Measurements from ENCODE around the gene PKNOX2.
A peak's percentile ranks its signal among the peaks of the same experiment; 100 is the strongest.

Gene PKNOX2

DNA sequence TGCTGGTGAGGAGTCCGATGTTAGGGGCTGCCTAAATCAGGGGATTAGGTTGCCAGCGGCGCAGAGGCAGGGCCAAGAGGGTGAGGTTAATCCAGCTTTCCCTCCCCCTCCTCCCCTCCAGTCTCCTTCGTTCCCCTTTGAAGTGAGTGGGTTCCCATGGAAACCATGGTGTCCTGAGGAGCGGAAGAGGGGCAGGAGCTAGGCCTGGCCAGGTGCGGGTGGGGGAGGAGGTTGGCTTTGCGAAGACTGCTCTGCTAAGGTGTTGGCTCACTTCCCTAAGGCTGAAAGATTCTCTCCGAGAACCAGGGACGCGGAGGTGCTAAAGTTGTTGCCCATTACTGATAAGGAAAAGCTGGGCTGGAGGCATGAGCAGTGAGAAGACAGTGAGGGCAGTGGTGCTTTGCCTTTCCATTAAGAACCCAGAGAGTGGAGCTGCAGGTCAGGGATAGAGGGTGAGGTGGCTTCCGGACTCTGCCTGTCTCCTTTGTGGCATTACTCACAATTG is 206.9 kb downstream of the PKNOX2 start:
- Histone ChIP-seq H3K4ac (ENCODE audit: low read depth, low read length) (no peak overlapping the region), H3K9me3 (ENCODE audit: insufficient read depth, low read depth, low read length) (no peaks in the 10 kb centered on the region), H3K4me2 (ENCODE audit: low read length) (peak overlapping the region; percentile 5), H4K8ac (ENCODE audit: low read depth, low read length) (no peak overlapping the region), H3K79me1 (ENCODE audit: low read length) (no peaks in the 10 kb centered on the region), H3K23ac (ENCODE audit: low read length) (no peak overlapping the region), H3K9ac (ENCODE audit: low read length) (no peak overlapping the region), H3K27me3 (ENCODE audit: insufficient read depth, low read length) (no peaks in the 10 kb centered on the region), H3K36me3 (ENCODE audit: control insufficient read depth in 1 of 2, insufficient read depth in 2 of 2, low read length in 2 of 2) (no peaks in the 10 kb centered on the region), H3K4me3 (ENCODE audit: low read depth, low read length) (no peak overlapping the region), H3K14ac (ENCODE audit: low read length) (no peak overlapping the region), H2BK12ac (ENCODE audit: low read length) (no peak overlapping the region), H2AK5ac (ENCODE audit: low read length) (no peak overlapping the region), H3K27ac (ENCODE audit: low read depth, low read length) (no peak overlapping the region), H2BK120ac (ENCODE audit: insufficient read depth, low read length, poor library complexity) (no peak overlapping the region), H3K79me2 (ENCODE audit: control insufficient read depth, insufficient read depth, low read length, poor library complexity) (no peaks in the 10 kb centered on the region), H2BK5ac (ENCODE audit: low read depth, low read length, poor library complexity) (no peak overlapping the region), H2AFZ (ENCODE audit: insufficient read depth, low read length, poor library complexity) (no peak overlapping the region), H4K12ac (ENCODE audit: low read depth, low read length) (no peak overlapping the region), H3K4me1 (ENCODE audit: control insufficient read depth in 1 of 2, insufficient read depth in 2 of 2, low read length in 2 of 2) (peaks cover 5% of the 10 kb centered on the region in 2 experiments), H3K18ac (ENCODE audit: low read length) (no peak overlapping the region), H4K91ac (ENCODE audit: low read depth, low read length) (no peak overlapping the region)
- no CpG with 5 or more reads among the region's 11 CpGs for WGBS (ENCODE audit: extremely low coverage, insufficient coverage, insufficient read length)
- no peak for DNase-seq

DNA sequence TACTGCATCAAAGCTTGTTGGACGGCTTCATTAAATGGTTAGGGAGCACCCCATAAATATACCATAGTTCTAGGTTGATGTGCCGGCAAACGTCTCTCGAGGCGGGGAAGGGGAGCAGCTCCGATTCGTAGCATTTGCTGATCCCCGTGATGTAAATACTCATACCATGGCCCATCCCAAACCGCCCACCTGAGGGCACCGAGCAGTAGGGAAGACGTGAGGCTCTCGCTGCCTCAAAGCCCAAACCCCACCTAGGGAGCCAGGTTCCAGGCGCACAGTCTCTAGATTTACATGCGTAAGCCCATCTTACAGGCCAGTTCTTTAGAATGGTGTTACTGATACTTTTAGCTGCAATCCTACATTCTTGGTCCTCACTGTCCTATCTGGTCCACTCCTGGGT is 207.5 kb downstream of the PKNOX2 start:
- Histone ChIP-seq H2BK5ac (ENCODE audit: low read depth, low read length, poor library complexity) (no peak overlapping the region), H3K4me3 (ENCODE audit: low read depth, low read length) (no peak overlapping the region), H3K36me3 (ENCODE audit: control insufficient read depth in 1 of 2, insufficient read depth in 2 of 2, low read length in 2 of 2) (no peaks in the 10 kb centered on the region), H2BK12ac (ENCODE audit: low read length) (no peak overlapping the region), H3K9me3 (ENCODE audit: insufficient read depth, low read depth, low read length) (no peaks in the 10 kb centered on the region), H4K91ac (ENCODE audit: low read depth, low read length) (no peak overlapping the region), H2AFZ (ENCODE audit: insufficient read depth, low read length, poor library complexity) (no peak overlapping the region), H3K4me2 (ENCODE audit: low read length) (no peak overlapping the region), H3K79me2 (ENCODE audit: control insufficient read depth, insufficient read depth, low read length, poor library complexity) (no peaks in the 10 kb centered on the region), H3K4me1 (ENCODE audit: control insufficient read depth in 1 of 2, insufficient read depth in 2 of 2, low read length in 2 of 2) (peaks cover 5% of the 10 kb centered on the region in 2 experiments), H3K14ac (ENCODE audit: low read length) (no peak overlapping the region), H3K23ac (ENCODE audit: low read length) (no peak overlapping the region), H3K4ac (ENCODE audit: low read depth, low read length) (no peak overlapping the region), H4K12ac (ENCODE audit: low read depth, low read length) (no peak overlapping the region), H3K79me1 (ENCODE audit: low read length) (no peaks in the 10 kb centered on the region), H2BK120ac (ENCODE audit: insufficient read depth, low read length, poor library complexity) (no peak overlapping the region), H3K18ac (ENCODE audit: low read length) (no peak overlapping the region), H3K9ac (ENCODE audit: low read length) (no peak overlapping the region), H2AK5ac (ENCODE audit: low read length) (no peak overlapping the region), H3K27ac (ENCODE audit: low read depth, low read length) (no peak overlapping the region), H4K8ac (ENCODE audit: low read depth, low read length) (no peak overlapping the region), H3K27me3 (ENCODE audit: insufficient read depth, low read length) (no peaks in the 10 kb centered on the region)
- no CpG with 5 or more reads among the region's 14 CpGs for WGBS (ENCODE audit: extremely low coverage, insufficient coverage, insufficient read length)
- no peak for DNase-seq

DNA sequence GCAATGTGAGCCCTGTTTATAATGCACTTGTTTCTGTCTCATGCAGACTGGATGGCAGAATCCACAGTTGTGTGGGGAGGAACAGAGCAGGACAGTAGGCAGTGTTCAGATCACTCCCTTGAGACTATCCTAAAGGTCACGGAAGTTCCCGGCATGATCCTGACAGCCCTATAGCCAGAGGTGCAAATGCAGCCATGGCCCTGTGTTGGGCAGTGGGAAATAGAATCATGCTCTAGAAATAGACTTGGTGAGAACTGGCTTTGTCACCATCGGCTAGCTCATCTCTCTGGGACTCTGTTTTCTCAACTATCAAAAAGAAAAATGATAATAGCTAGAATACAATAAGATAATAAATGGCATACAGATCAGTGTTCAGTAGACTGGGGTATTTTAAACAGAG is 208.4 kb downstream of the PKNOX2 start:
- H4K91ac ChIP-seq (ENCODE audit: low read depth, low read length), result no peak overlapping the region
- H3K18ac ChIP-seq (ENCODE audit: low read length), result no peak overlapping the region
- H2BK120ac ChIP-seq (ENCODE audit: insufficient read depth, low read length, poor library complexity), result no peak overlapping the region
- no peak overlapping the region for H4K12ac ChIP-seq (ENCODE audit: low read depth, low read length)
- H3K9me3 ChIP-seq (ENCODE audit: insufficient read depth, low read depth, low read length), result no peaks in the 10 kb centered on the region
- peaks cover 5% of the 10 kb centered on the region in 2 experiments for H3K4me1 ChIP-seq (ENCODE audit: control insufficient read depth in 1 of 2, insufficient read depth in 2 of 2, low read length in 2 of 2)
- DNase-seq, result no peak
- no peaks in the 10 kb centered on the region for H3K36me3 ChIP-seq (ENCODE audit: control insufficient read depth in 1 of 2, insufficient read depth in 2 of 2, low read length in 2 of 2)
- H2AFZ ChIP-seq (ENCODE audit: insufficient read depth, low read length, poor library complexity), result no peak overlapping the region
- no peak overlapping the region for H3K27ac ChIP-seq (ENCODE audit: low read depth, low read length)
- H2BK12ac ChIP-seq (ENCODE audit: low read length), result no peak overlapping the region
- H3K9ac ChIP-seq (ENCODE audit: low read length), result no peak overlapping the region
- no CpG with 5 or more reads among the region's 3 CpGs for WGBS (ENCODE audit: extremely low coverage, insufficient coverage, insufficient read length)
- no peak overlapping the region for H2AK5ac ChIP-seq (ENCODE audit: low read length)
- no peak overlapping the region for H3K4ac ChIP-seq (ENCODE audit: low read depth, low read length)
- H3K4me3 ChIP-seq (ENCODE audit: low read depth, low read length), result no peak overlapping the region
- H3K4me2 ChIP-seq (ENCODE audit: low read length), result no peak overlapping the region
- no peak overlapping the region for H4K8ac ChIP-seq (ENCODE audit: low read depth, low read length)
- H2BK5ac ChIP-seq (ENCODE audit: low read depth, low read length, poor library complexity), result no peak overlapping the region
- no peaks in the 10 kb centered on the region for H3K27me3 ChIP-seq (ENCODE audit: insufficient read depth, low read length)
- no peak overlapping the region for H3K14ac ChIP-seq (ENCODE audit: low read length)
- no peaks in the 10 kb centered on the region for H3K79me2 ChIP-seq (ENCODE audit: control insufficient read depth, insufficient read depth, low read length, poor library complexity)
- no peaks in the 10 kb centered on the region for H3K79me1 ChIP-seq (ENCODE audit: low read length)
- H3K23ac ChIP-seq (ENCODE audit: low read length), result no peak overlapping the region

DNA sequence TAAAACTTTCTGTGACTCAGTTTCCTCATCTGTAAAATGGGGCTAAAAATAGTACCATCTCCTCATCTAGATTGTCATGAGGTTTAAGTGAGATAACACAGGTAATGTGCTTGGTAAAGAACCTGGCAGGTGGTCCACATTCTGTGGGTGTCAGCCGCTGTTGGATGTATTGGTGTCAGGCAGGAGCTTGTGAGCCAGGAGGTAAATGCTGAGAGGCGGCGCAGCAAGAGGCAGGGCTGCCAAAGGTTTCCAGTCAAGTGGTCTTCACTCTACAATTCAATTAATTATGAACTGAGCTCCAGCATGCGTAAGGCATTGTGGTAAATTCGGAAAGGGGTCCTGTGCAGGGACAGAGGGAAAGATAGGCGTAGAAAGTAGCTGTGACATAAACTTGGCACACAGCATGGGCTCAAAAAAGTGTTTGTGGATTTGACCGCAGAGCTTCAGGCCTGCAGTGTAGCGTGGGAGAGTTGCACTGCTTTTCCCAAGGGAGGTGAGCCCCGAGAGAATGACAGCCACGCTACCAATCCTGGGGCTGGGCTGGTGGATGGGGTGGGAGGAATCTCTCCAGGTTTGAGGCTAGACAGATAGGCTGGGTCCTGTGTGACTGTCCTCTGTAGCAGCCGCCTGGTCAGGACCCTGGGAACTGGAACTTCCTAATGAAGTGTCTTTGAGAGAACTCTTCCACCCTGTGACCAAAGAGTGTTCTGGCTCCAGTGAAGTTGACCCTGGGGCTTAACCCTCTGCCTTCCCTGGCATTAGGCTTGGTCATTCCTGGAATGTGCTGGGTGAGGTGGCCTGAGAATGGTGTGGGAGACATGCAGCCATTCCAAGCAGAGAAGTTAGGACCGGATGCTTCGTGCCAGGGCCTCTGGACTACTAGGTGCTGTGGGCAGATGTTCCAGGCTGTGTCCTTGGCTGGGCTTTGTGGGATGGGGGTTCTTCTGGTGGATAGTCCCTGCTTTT is 209.2 kb downstream of the PKNOX2 start:
- H4K12ac ChIP-seq (ENCODE audit: low read depth, low read length), result no peak overlapping the region
- no peak overlapping the region for H3K4ac ChIP-seq (ENCODE audit: low read depth, low read length)
- H3K4me2 ChIP-seq (ENCODE audit: low read length), result no peak overlapping the region
- H3K14ac ChIP-seq (ENCODE audit: low read length), result no peak overlapping the region
- no peaks in the 10 kb centered on the region for H3K79me1 ChIP-seq (ENCODE audit: low read length)
- H2AFZ ChIP-seq (ENCODE audit: insufficient read depth, low read length, poor library complexity), result no peak overlapping the region
- no peak overlapping the region for H2BK5ac ChIP-seq (ENCODE audit: low read depth, low read length, poor library complexity)
- H3K23ac ChIP-seq (ENCODE audit: low read length), result no peak overlapping the region
- H3K18ac ChIP-seq (ENCODE audit: low read length), result no peak overlapping the region
- H3K27ac ChIP-seq (ENCODE audit: low read depth, low read length), result no peak overlapping the region
- H3K9ac ChIP-seq (ENCODE audit: low read length), result no peak overlapping the region
- peaks cover 5% of the 10 kb centered on the region in 2 experiments for H3K4me1 ChIP-seq (ENCODE audit: control insufficient read depth in 1 of 2, insufficient read depth in 2 of 2, low read length in 2 of 2)
- no peak overlapping the region for H2AK5ac ChIP-seq (ENCODE audit: low read length)
- no peak overlapping the region for H4K91ac ChIP-seq (ENCODE audit: low read depth, low read length)
- no peak overlapping the region for H2BK120ac ChIP-seq (ENCODE audit: insufficient read depth, low read length, poor library complexity)
- H3K9me3 ChIP-seq (ENCODE audit: insufficient read depth, low read depth, low read length), result no peaks in the 10 kb centered on the region
- no peaks in the 10 kb centered on the region for H3K79me2 ChIP-seq (ENCODE audit: control insufficient read depth, insufficient read depth, low read length, poor library complexity)
- no peak overlapping the region for H4K8ac ChIP-seq (ENCODE audit: low read depth, low read length)
- no peak overlapping the region for H3K4me3 ChIP-seq (ENCODE audit: low read depth, low read length)
- no peaks in the 10 kb centered on the region for H3K36me3 ChIP-seq (ENCODE audit: control insufficient read depth in 1 of 2, insufficient read depth in 2 of 2, low read length in 2 of 2)
- DNase-seq, result no peak
- H2BK12ac ChIP-seq (ENCODE audit: low read length), result no peak overlapping the region
- WGBS (ENCODE audit: extremely low coverage, insufficient coverage, insufficient read length), result no CpG with 5 or more reads among the region's 13 CpGs
- H3K27me3 ChIP-seq (ENCODE audit: insufficient read depth, low read length), result no peaks in the 10 kb centered on the region
